ENCODE measurements around the gene MAVS.

- TF ChIP-seq CTCF (IDR thresholded peaks at IDR 0.05): no peak
- TF ChIP-seq POLR2A (IDR thresholded peaks at IDR 0.05): no peak
Measured at GRCh38 chr20:3828798-3829197, 17.8 kb upstream of the MAVS start.

All from esophagus squamous epithelium (tissue), 4 donors.